ENCODE data around the gene EYA2.

The EYA2 gene

DNA sequence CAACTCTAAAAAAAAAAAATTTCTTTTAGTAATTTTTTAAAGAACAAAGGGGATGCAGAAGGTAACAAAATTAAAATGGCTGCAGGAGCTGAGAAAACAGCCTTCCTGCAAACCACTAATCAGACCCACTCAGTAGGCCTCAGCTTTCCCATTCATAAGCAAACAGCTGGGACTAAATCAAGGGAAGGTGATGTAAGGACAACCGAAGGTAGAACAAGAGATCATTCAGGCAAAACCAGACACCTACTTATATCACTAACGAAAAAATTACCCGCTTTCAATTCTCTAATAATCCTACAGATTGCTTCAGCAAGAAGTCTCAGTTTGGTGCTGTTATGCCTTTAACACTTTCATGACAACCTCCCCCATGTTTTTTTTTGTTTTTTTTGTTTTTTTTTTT is 337.9 kb downstream of the EYA2 start:
- no peak for ATAC-seq
- TF ChIP-seq ARNTL (CRISPR knock-in tag; IDR thresholded peaks at IDR 0.05; ENCODE audit: borderline replicate concordance, low read depth) (no peak), ISL1 (CRISPR knock-in tag; IDR thresholded peaks at IDR 0.05) (no peak), PPARA (CRISPR knock-in tag; IDR thresholded peaks at IDR 0.05; ENCODE audit: borderline replicate concordance) (no peak), ZNF8 (CRISPR knock-in tag; IDR thresholded peaks at IDR 0.05) (no peak), GLIS3 (CRISPR knock-in tag; IDR thresholded peaks at IDR 0.05) (no peak), TOX (CRISPR knock-in tag; IDR thresholded peaks at IDR 0.05; ENCODE audit: borderline replicate concordance) (no peak), CSDC2 (CRISPR knock-in tag; IDR thresholded peaks at IDR 0.05) (no peak), TCF4 (CRISPR knock-in tag; IDR thresholded peaks at IDR 0.05; ENCODE audit: borderline replicate concordance) (no peak), OSR1 (CRISPR knock-in tag; IDR thresholded peaks at IDR 0.05) (no peak), RARB (CRISPR knock-in tag; IDR thresholded peaks at IDR 0.05) (no peak), ZNF70 (CRISPR knock-in tag; IDR thresholded peaks at IDR 0.05) (no peak), ZNF565 (CRISPR knock-in tag; conservative IDR thresholded peaks at IDR 0.05; ENCODE audit: low read depth) (no peak), BACH2 (CRISPR knock-in tag; IDR thresholded peaks at IDR 0.05; ENCODE audit: borderline replicate concordance) (no peak), SNAI2 (CRISPR knock-in tag; IDR thresholded peaks at IDR 0.05) (no peak)
- TF ChIP-seq, protein P1, sequence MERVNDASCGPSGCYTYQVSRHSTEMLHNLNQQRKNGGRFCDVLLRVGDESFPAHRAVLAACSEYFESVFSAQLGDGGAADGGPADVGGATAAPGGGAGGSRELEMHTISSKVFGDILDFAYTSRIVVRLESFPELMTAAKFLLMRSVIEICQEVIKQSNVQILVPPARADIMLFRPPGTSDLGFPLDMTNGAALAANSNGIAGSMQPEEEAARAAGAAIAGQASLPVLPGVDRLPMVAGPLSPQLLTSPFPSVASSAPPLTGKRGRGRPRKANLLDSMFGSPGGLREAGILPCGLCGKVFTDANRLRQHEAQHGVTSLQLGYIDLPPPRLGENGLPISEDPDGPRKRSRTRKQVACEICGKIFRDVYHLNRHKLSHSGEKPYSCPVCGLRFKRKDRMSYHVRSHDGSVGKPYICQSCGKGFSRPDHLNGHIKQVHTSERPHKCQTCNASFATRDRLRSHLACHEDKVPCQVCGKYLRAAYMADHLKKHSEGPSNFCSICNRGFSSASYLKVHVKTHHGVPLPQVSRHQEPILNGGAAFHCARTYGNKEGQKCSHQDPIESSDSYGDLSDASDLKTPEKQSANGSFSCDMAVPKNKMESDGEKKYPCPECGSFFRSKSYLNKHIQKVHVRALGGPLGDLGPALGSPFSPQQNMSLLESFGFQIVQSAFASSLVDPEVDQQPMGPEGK (CRISPR knock-in tag; IDR thresholded peaks at IDR 0.05; ENCODE audit: borderline replicate concordance), result no peak

DNA sequence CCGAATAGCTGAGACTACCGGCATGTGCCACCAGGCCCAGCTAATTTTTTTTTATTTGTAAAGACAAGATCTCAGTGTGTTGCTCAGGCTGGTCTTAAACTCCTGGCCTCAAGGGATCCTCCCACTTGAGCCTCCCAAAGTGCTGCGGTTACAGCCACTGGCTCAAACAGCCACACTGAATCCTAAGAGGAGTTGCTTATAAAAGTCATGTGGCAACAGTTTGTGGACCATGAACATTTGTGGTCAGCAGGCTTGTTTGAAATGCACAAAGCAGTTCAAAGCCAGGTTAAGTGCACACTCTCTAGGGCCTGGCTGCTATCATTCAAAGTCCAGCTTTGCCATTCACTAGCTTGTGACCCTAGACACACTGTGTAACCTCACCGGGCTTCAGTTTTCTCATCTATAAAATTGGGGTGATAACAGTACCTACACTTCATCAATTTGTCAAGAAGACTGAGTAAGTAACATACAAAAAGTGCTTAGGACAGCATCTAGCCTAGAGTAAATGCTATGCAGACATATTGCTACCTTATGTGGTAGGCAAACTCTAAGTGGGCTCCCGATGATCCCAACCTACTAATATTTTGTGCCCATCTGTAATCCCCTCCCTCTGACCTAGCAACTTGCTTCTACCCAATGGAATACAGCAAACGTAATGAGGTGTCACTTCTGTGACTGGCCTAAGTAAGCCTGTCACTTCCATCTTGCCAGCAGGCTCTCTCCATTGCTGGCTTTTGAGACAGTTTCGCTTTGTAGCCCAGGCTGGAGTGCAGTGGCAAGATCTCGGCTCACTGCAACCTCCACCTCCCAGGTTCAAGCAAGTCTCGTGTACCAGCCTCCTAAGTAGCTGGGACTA is 338.9 kb downstream of the EYA2 start:
- ATAC-seq, result peak; percentile 11; the same call in 2 of the 3 replicates

GRCh38 chr20:47235111-47235510 is 340.5 kb downstream of the EYA2 start:
- ATAC-seq, result no peak
- TF ChIP-seq OSR1 (CRISPR knock-in tag; IDR thresholded peaks at IDR 0.05) (no peak), CREB5 (CRISPR knock-in tag; IDR thresholded peaks at IDR 0.05; ENCODE audit: low read depth) (no peak), PPARA (CRISPR knock-in tag; IDR thresholded peaks at IDR 0.05; ENCODE audit: borderline replicate concordance) (no peak), TSHZ2 (CRISPR knock-in tag; IDR thresholded peaks at IDR 0.05) (no peak), ISL1 (CRISPR knock-in tag; IDR thresholded peaks at IDR 0.05) (no peak), RARB (CRISPR knock-in tag; IDR thresholded peaks at IDR 0.05) (no peak), CSDC2 (CRISPR knock-in tag; IDR thresholded peaks at IDR 0.05) (no peak), ZFP30 (CRISPR knock-in tag; IDR thresholded peaks at IDR 0.05) (no peak), ARNTL (CRISPR knock-in tag; IDR thresholded peaks at IDR 0.05; ENCODE audit: borderline replicate concordance, low read depth) (no peak), TOX (CRISPR knock-in tag; IDR thresholded peaks at IDR 0.05; ENCODE audit: borderline replicate concordance) (no peak), ZNF70 (CRISPR knock-in tag; IDR thresholded peaks at IDR 0.05) (no peak), CSRNP3 (CRISPR knock-in tag; IDR thresholded peaks at IDR 0.05) (no peak), ESRRG (CRISPR knock-in tag; IDR thresholded peaks at IDR 0.05) (no peak)
- TF ChIP-seq, protein P2, sequence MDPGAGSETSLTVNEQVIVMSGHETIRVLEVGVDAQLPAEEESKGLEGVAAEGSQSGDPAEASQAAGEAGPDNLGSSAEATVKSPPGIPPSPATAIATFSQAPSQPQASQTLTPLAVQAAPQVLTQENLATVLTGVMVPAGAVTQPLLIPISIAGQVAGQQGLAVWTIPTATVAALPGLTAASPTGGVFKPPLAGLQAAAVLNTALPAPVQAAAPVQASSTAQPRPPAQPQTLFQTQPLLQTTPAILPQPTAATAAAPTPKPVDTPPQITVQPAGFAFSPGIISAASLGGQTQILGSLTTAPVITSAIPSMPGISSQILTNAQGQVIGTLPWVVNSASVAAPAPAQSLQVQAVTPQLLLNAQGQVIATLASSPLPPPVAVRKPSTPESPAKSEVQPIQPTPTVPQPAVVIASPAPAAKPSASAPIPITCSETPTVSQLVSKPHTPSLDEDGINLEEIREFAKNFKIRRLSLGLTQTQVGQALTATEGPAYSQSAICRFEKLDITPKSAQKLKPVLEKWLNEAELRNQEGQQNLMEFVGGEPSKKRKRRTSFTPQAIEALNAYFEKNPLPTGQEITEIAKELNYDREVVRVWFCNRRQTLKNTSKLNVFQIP (CRISPR knock-in tag; IDR thresholded peaks at IDR 0.05; ENCODE audit: borderline replicate concordance, low read depth), result no peak

More for the DNA sequence above, 338.9 kb downstream of the EYA2 start:
- TF ChIP-seq ZC3H10 (CRISPR knock-in tag; IDR thresholded peaks at IDR 0.05) (no peak), TCF4 (CRISPR knock-in tag; IDR thresholded peaks at IDR 0.05; ENCODE audit: borderline replicate concordance) (no peak), ZNF565 (CRISPR knock-in tag; conservative IDR thresholded peaks at IDR 0.05; ENCODE audit: low read depth) (no peak), CREB5 (CRISPR knock-in tag; IDR thresholded peaks at IDR 0.05; ENCODE audit: low read depth) (no peak), BACH2 (CRISPR knock-in tag; IDR thresholded peaks at IDR 0.05; ENCODE audit: borderline replicate concordance) (no peak), SNAI2 (CRISPR knock-in tag; IDR thresholded peaks at IDR 0.05) (no peak), ESRRG (CRISPR knock-in tag; IDR thresholded peaks at IDR 0.05) (no peak)

All from SK-N-SH treated with all-trans-retinoic acid at 6 μM for 48 hours (cell line).